ENCODE results near the gene COLEC12. TPM values are rescaled to one million over a fixed set of nuclear protein-coding genes. Genes with fewer than 3 reads are reported as not detected.

COLEC12 gene
- polyA plus RNA-seq, 3 donors = 0.21 to 0.47 (median 0.35) TPM

DNA sequence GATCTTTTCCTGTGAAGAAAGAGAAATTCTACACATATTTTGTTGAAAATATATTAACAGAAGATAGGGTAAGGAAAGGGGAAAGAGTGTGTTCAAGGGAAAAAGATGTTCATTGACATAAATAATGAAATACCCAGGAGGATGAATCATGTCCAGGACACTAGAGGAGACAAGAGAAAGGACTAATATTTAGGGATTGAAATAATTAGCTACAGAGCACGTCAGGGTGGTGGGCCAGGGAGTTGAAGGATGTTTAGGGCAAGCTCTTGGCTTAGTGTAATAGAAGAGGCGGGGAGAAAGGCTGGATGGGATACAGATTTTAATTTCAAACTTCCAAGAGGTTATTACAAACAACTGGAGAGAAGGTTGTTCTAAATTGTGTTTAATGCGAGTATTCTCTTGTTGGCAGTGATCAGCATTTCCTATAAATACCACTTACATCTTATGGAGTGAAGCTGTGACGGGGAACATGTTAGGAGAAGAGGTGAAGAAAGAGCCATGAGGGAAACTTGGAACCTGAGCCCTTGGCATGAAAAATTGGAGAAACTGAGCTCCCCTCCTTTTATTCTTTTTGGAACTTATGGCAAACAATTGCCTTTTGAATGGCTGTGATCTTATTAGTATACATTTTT, 43.1 kb upstream of the COLEC12 start:
- Histone ChIP-seq H3K27me3 (ENCODE audit: control insufficient read depth in 2 of 2, insufficient read depth in 2 of 2, low read length in 2 of 2) (no peaks in the 10 kb centered on the region), H3K79me2 (ENCODE audit: insufficient read depth, low read length) (no peaks in the 10 kb centered on the region), H3K4me2 (replicated peaks; ENCODE audit: extremely low read depth, low read length, poor library complexity, severe bottlenecking) (no peak overlapping the region), H3K4me3 (replicated peaks in 1 of 3; ENCODE audit: low read depth in 2 of 3, low read length in 3 of 3) (no peak overlapping the region), H3K9ac (ENCODE audit: insufficient read depth, low read length, poor library complexity, severe bottlenecking) (no peak overlapping the region), H4K20me1 (ENCODE audit: insufficient read depth, low read length) (no peaks in the 10 kb centered on the region), H3K27ac (ENCODE audit: low read depth in 1 of 2, low read length in 2 of 2) (no peak overlapping the region), H3K36me3 (replicated peaks in 1 of 2; ENCODE audit: control insufficient read depth in 1 of 2, insufficient read depth in 2 of 2, low read length in 2 of 2) (no peaks in the 10 kb centered on the region), H3K9me3 (replicated peaks in 1 of 2; ENCODE audit: control insufficient read depth in 1 of 2, insufficient read depth in 1 of 2, low read length in 2 of 2) (no peaks in the 10 kb centered on the region), H2AFZ (ENCODE audit: insufficient read depth, low read depth, low read length, poor library complexity, severe bottlenecking) (no peak overlapping the region), H3K4me1 (ENCODE audit: control insufficient read depth in 1 of 2, insufficient read depth in 2 of 2, low read length in 2 of 2) (no peaks in the 10 kb centered on the region)
- Mint-ChIP-seq H3K4me1 (no peaks in the 10 kb centered on the region), H3K9me3 (peaks cover 0 to 10% (median 0%) of the 10 kb centered on the region in 7 donors), H3K36me3 (no peaks in the 10 kb centered on the region), H3K27ac (no peak overlapping the region), H3K27me3 (ENCODE audit: low read depth in 3 of 3) (peaks cover 0 to 5% (median 2%) of the 10 kb centered on the region in 3 donors), H3K4me3 (no peak overlapping the region)
- intact Hi-C loops (cut with micrococcal nuclease) = no loop called here
- no peak for TF ChIP-seq CTCF (IDR thresholded peaks at IDR 0.05)
- 60% methylated on average over 1 of the region's 4 CpGs for WGBS (ENCODE audit: insufficient coverage)
- no peak for DNase-seq

GRCh38 chr18:533995-534601, 33.6 kb upstream of the COLEC12 start:
- H3K27ac Mint-ChIP-seq = no peak overlapping the region
- H3K4me3 ChIP-seq (replicated peaks in 1 of 3; ENCODE audit: low read depth in 2 of 3, low read length in 3 of 3) = no peak overlapping the region
- no peaks in the 10 kb centered on the region for H3K36me3 ChIP-seq (replicated peaks in 1 of 2; ENCODE audit: control insufficient read depth in 1 of 2, insufficient read depth in 2 of 2, low read length in 2 of 2)
- H2AFZ ChIP-seq (ENCODE audit: insufficient read depth, low read depth, low read length, poor library complexity, severe bottlenecking) = no peak overlapping the region
- no peaks in the 10 kb centered on the region for H3K79me2 ChIP-seq (ENCODE audit: insufficient read depth, low read length)
- H3K27me3 ChIP-seq (ENCODE audit: control insufficient read depth in 2 of 2, insufficient read depth in 2 of 2, low read length in 2 of 2) = no peaks in the 10 kb centered on the region
- no peak overlapping the region for H3K4me3 Mint-ChIP-seq
- no peak overlapping the region for H3K27ac ChIP-seq (ENCODE audit: low read depth in 1 of 2, low read length in 2 of 2)
- no peak for TF ChIP-seq CTCF (IDR thresholded peaks at IDR 0.05)
- no peaks in the 10 kb centered on the region for H3K9me3 ChIP-seq (replicated peaks in 1 of 2; ENCODE audit: control insufficient read depth in 1 of 2, insufficient read depth in 1 of 2, low read length in 2 of 2)
- intact Hi-C loops (cut with micrococcal nuclease) = no loop called here
- no peaks in the 10 kb centered on the region for H3K36me3 Mint-ChIP-seq
- H3K4me1 Mint-ChIP-seq = peaks cover 5% of the 10 kb centered on the region
- H3K4me1 ChIP-seq (ENCODE audit: control insufficient read depth in 1 of 2, insufficient read depth in 2 of 2, low read length in 2 of 2) = no peaks in the 10 kb centered on the region
- H3K27me3 Mint-ChIP-seq (ENCODE audit: low read depth in 3 of 3) = peaks cover 2 to 7% (median 2%) of the 10 kb centered on the region in 3 donors
- H3K9me3 Mint-ChIP-seq = peaks cover 0 to 8% (median 4%) of the 10 kb centered on the region in 7 donors
- WGBS (ENCODE audit: insufficient coverage) = 100% methylated on average over 3 of the region's 6 CpGs
- H3K9ac ChIP-seq (ENCODE audit: insufficient read depth, low read length, poor library complexity, severe bottlenecking) = no peak overlapping the region
- no peak for DNase-seq
- no peaks in the 10 kb centered on the region for H4K20me1 ChIP-seq (ENCODE audit: insufficient read depth, low read length)
- no peak overlapping the region for H3K4me2 ChIP-seq (replicated peaks; ENCODE audit: extremely low read depth, low read length, poor library complexity, severe bottlenecking)

All from CD14-positive monocyte (primary cell).